Measurements from ENCODE around the gene TRAPPC12. TPM values are rescaled to one million over a fixed set of nuclear protein-coding genes. Genes with fewer than 3 reads are reported as not detected.

TRAPPC12 gene
- total RNA-seq, 1 donor: 62.7 TPM

- TF ChIP-seq CTCF (IDR thresholded peaks at IDR 0.05; ENCODE audit: insufficient read depth, low read length): no peak
- no peak for DNase-seq (ENCODE audit: low read depth)
- H3K4me3 ChIP-seq (ENCODE audit: low read depth, low read length): no peak overlapping the region
Observed at GRCh38 chr2:3476985-3477327, 97.5 kb downstream of the TRAPPC12 start.

GRCh38 chr2:3478846-3479385 lies 99.4 kb downstream of the TRAPPC12 start:
- H3K4me3 ChIP-seq (ENCODE audit: low read depth, low read length): no peak overlapping the region
- TF ChIP-seq CTCF (IDR thresholded peaks at IDR 0.05; ENCODE audit: insufficient read depth, low read length): no peak
- DNase-seq (ENCODE audit: low read depth): no peak

GRCh38 chr2:3479430-3480320 lies 100.2 kb downstream of the TRAPPC12 start:
- no peak for TF ChIP-seq CTCF (IDR thresholded peaks at IDR 0.05; ENCODE audit: insufficient read depth, low read length)
- H3K4me3 ChIP-seq (ENCODE audit: low read depth, low read length): no peak overlapping the region
- DNase-seq (ENCODE audit: low read depth): no peak

- TF ChIP-seq CTCF (IDR thresholded peaks at IDR 0.05; ENCODE audit: insufficient read depth, low read length): no peak
- no peak overlapping the region for H3K4me3 ChIP-seq (ENCODE audit: low read depth, low read length)
- no peak for DNase-seq (ENCODE audit: low read depth)
Observed at GRCh38 chr2:3480352-3481010, 101.0 kb downstream of the TRAPPC12 start.

GRCh38 chr2:3481011-3481400 lies 101.5 kb downstream of the TRAPPC12 start:
- no peak overlapping the region for H3K4me3 ChIP-seq (ENCODE audit: low read depth, low read length)
- no peak for DNase-seq (ENCODE audit: low read depth)
- no peak for TF ChIP-seq CTCF (IDR thresholded peaks at IDR 0.05; ENCODE audit: insufficient read depth, low read length)

- no peak for DNase-seq (ENCODE audit: low read depth)
Observed at GRCh38 chr2:3481736-3482362, 102.4 kb downstream of the TRAPPC12 start.

More at GRCh38 chr2:3481736-3482362, 102.4 kb downstream of the TRAPPC12 start:
- TF ChIP-seq CTCF (IDR thresholded peaks at IDR 0.05; ENCODE audit: insufficient read depth, low read length): no peak
- no peak overlapping the region for H3K4me3 ChIP-seq (ENCODE audit: low read depth, low read length)

Data from fibroblast of the aortic adventitia (primary cell).